ENCODE measurements around the gene CXCL10.

CXCL10 gene

DNA sequence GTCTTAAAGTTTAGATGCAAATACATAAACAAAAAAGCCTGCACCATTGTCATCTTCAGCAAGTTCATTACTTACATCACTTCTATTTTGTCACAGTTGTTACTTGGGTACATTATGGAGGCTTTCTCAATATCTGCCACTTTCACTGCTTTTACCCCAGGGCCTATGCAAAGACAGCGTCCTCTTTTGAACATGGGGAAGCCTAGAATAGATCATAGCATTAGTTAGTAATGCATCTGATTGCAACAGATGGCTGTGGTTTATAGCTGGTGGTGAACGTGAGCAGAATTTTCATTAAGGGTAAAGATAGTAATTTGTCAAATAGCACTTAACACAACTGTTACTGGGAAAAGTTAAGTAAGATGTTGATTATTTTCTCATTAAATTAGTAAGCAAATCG lies 11.8 kb upstream of the CXCL10 start (continued):
- no peak for TF ChIP-seq ZNF600 (tag by site-specific recombination; IDR thresholded peaks at IDR 0.05)
- TF ChIP-seq CTCF (tag by site-specific recombination; IDR thresholded peaks at IDR 0.05): no peak

DNA sequence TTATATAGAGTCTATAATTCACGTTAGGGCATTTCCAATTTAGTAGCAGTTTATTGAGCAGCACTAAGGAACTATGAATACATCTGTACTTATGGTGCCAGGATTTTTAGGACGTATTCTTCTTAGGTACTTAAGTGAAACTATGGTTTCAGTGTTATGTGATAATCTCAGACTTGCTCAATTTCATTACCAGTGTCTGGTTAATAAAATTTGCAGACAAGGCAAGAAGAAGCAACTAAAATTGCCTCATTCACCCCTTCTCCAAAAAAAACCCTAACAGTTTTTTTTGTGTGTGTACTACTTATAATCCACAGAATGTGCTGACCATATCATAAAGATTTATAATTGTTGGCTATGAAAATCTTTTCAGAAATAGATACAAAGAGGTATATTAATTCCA lies 6.0 kb upstream of the CXCL10 start:
- POLR2A ChIA-PET: no interaction called here
- CTCF ChIA-PET: no interaction called here
- H3K27ac ChIP-seq (ENCODE audit: extremely low read depth, low read depth, low read length): no peak overlapping the region
- no peaks in the 10 kb centered on the region for H3K36me3 ChIP-seq (ENCODE audit: control insufficient read depth in 2 of 2, insufficient read depth in 1 of 2, low read length in 2 of 2)
- H3K9me3 ChIP-seq (ENCODE audit: control insufficient read depth, insufficient read depth, low read depth, low read length): no peaks in the 10 kb centered on the region
- TF ChIP-seq ZNF248 (tag by site-specific recombination; IDR thresholded peaks at IDR 0.05): no peak
- TF ChIP-seq ZNF518A (tag by site-specific recombination; conservative IDR thresholded peaks at IDR 0.05; ENCODE audit: low read depth): no peak
- TF ChIP-seq ZNF155 (tag by site-specific recombination; IDR thresholded peaks at IDR 0.05): no peak
- TF ChIP-seq, protein P1, sequence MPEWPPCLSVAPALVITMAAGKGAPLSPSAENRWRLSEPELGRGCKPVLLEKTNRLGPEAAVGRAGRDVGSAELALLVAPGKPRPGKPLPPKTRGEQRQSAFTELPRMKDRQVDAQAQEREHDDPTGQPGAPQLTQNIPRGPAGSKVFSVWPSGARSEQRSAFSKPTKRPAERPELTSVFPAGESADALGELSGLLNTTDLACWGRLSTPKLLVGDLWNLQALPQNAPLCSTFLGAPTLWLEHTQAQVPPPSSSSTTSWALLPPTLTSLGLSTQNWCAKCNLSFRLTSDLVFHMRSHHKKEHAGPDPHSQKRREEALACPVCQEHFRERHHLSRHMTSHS (tag by site-specific recombination; IDR thresholded peaks at IDR 0.05): no peak
- TF ChIP-seq ZNF132 (tag by site-specific recombination; IDR thresholded peaks at IDR 0.05; ENCODE audit: borderline replicate concordance): no peak
- TF ChIP-seq TRIM28 (IDR thresholded peaks at IDR 0.05; ENCODE audit: borderline replicate concordance, low read length): no peak
- TF ChIP-seq ZNF133 (tag by site-specific recombination; IDR thresholded peaks at IDR 0.05): no peak
- TF ChIP-seq ZNF423 (tag by site-specific recombination; IDR thresholded peaks at IDR 0.05): no peak
- TF ChIP-seq MZF1 (tag by site-specific recombination; IDR thresholded peaks at IDR 0.05; ENCODE audit: borderline replicate concordance): no peak
- TF ChIP-seq ZNF513 (tag by site-specific recombination; IDR thresholded peaks at IDR 0.05): no peak
- TF ChIP-seq ZNF558 (tag by site-specific recombination; IDR thresholded peaks at IDR 0.05): no peak
- TF ChIP-seq ZNF747 (tag by site-specific recombination; IDR thresholded peaks at IDR 0.05): no peak
- no peak for TF ChIP-seq PRDM2 (tag by site-specific recombination; IDR thresholded peaks at IDR 0.05; ENCODE audit: borderline replicate concordance)
- no peak for TF ChIP-seq ZNF18 (tag by site-specific recombination; IDR thresholded peaks at IDR 0.05)
- TF ChIP-seq WT1 (tag by site-specific recombination; IDR thresholded peaks at IDR 0.05): no peak
- TF ChIP-seq HOXD13 (CRISPR knock-in tag; IDR thresholded peaks at IDR 0.05; ENCODE audit: borderline replicate concordance): no peak
- TF ChIP-seq ZNF701 (tag by site-specific recombination; IDR thresholded peaks at IDR 0.05): no peak
- TF ChIP-seq ZNF211 (tag by site-specific recombination; IDR thresholded peaks at IDR 0.05; ENCODE audit: low read depth): no peak
- no peak for TF ChIP-seq ZNF473 (tag by site-specific recombination; IDR thresholded peaks at IDR 0.05)
- H3K4me3 ChIP-seq (ENCODE audit: low read depth, low read length): no peak overlapping the region
- no peaks in the 10 kb centered on the region for H3K4me1 ChIP-seq (ENCODE audit: control insufficient read depth, insufficient read depth, low read length)

Data from HEK293 (cell line).